SK-N-SH treated with all-trans-retinoic acid at 6 μM for 48 hours (cell line): Measurements from ENCODE around the gene PAX5.

Experiments
- ISL1 ChIP-seq: fragments of 250-450 bp; sonication (Bioruptor Pico); IDR thresholded peaks from 2 replicates; pipeline ENCODE4 v2.1.2; 2022; ENCODE audit warnings: mild to moderate bottlenecking, moderate library complexity
- TF ChIP-seq, protein P1 (sequence below): fragments of 250-450 bp; sonication (Bioruptor Pico); IDR thresholded peaks from 2 replicates; pipeline ENCODE4 v1.8.0; 2021; ENCODE audit warnings: low read depth, mild to moderate bottlenecking, moderate library complexity, borderline replicate concordance
- TF ChIP-seq, protein P2 (sequence below): fragments of 250-450 bp; sonication (Bioruptor Pico); IDR thresholded peaks from 2 replicates; pipeline ENCODE4 v1.8.0; 2020; ENCODE audit warnings: mild to moderate bottlenecking, moderate library complexity, borderline replicate concordance

DNA sequence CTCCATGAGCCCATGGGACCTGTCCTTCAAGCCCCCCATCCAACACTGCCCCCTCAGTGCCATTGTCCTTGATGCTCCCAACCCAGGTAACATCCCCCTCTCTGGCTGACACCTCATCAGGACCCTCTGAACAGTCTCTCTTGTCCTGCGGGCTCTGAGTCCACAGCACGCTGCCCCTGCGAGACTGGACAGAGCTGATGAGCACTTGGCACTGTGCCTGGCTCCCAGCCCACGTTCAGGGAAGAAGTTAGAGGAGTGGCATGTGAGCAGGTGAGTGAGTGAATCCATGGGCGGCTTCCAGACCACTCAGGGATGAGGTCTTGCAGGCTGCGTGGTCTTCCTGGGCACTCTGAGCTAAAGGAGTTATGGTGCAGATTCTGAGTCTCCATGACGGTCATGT is 70.7 kb downstream of the PAX5 start:
- TF ChIP-seq, protein P1, sequence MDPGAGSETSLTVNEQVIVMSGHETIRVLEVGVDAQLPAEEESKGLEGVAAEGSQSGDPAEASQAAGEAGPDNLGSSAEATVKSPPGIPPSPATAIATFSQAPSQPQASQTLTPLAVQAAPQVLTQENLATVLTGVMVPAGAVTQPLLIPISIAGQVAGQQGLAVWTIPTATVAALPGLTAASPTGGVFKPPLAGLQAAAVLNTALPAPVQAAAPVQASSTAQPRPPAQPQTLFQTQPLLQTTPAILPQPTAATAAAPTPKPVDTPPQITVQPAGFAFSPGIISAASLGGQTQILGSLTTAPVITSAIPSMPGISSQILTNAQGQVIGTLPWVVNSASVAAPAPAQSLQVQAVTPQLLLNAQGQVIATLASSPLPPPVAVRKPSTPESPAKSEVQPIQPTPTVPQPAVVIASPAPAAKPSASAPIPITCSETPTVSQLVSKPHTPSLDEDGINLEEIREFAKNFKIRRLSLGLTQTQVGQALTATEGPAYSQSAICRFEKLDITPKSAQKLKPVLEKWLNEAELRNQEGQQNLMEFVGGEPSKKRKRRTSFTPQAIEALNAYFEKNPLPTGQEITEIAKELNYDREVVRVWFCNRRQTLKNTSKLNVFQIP = no peak
- no peak for TF ChIP-seq ISL1 (CRISPR knock-in tag)
- TF ChIP-seq, protein P2, sequence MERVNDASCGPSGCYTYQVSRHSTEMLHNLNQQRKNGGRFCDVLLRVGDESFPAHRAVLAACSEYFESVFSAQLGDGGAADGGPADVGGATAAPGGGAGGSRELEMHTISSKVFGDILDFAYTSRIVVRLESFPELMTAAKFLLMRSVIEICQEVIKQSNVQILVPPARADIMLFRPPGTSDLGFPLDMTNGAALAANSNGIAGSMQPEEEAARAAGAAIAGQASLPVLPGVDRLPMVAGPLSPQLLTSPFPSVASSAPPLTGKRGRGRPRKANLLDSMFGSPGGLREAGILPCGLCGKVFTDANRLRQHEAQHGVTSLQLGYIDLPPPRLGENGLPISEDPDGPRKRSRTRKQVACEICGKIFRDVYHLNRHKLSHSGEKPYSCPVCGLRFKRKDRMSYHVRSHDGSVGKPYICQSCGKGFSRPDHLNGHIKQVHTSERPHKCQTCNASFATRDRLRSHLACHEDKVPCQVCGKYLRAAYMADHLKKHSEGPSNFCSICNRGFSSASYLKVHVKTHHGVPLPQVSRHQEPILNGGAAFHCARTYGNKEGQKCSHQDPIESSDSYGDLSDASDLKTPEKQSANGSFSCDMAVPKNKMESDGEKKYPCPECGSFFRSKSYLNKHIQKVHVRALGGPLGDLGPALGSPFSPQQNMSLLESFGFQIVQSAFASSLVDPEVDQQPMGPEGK (CRISPR knock-in tag) = no peak
